ENCODE results near the gene RRP1. TPM values are rescaled to one million over a fixed set of nuclear protein-coding genes. Genes with fewer than 3 reads are reported as not detected.

RRP1 gene
- polyA plus RNA-seq, 3 donors: 2.7 to 5.7 (median 4.6) TPM

DNA sequence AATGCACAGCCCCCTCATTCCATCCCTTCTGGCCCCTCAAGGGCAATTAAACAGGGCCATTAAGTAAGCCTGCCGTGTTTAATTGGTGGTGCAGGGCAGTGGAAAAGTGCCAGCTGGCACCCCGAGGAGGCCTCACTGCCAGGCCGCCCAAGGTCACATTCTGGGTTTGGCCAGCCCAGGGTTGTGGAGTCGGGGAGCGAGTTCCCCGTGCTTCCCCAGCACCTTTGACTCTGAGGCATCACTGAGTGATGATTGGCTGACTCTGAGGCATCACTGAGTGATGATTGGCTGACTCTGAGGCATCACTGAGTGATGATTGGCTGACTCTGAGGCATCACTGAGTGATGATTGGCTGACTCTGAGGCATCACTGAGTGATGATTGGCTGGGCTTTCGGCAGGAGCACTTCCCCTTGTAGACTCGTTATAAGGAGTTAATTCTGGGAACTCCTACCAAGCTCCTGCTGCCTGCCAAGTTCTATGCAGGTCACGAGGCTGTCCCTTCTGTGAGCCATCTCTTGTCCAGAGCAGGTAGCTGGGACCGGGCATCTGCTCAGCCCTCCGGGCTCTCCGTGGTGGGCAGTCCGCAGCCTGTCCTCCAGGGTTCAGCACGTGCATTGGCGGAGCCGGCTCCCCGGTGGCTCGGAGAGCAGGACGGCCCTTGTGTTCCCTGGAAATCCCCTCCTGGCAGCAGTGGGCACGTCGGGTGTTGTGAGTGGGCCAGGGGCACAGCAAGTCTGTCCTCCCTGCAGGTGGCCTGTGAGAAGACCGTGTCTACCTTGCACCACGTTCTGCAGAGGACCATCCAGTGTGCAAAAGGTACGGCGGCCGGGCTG is 34.2 kb upstream of the RRP1 start:
- TF ChIP-seq, protein P1, sequence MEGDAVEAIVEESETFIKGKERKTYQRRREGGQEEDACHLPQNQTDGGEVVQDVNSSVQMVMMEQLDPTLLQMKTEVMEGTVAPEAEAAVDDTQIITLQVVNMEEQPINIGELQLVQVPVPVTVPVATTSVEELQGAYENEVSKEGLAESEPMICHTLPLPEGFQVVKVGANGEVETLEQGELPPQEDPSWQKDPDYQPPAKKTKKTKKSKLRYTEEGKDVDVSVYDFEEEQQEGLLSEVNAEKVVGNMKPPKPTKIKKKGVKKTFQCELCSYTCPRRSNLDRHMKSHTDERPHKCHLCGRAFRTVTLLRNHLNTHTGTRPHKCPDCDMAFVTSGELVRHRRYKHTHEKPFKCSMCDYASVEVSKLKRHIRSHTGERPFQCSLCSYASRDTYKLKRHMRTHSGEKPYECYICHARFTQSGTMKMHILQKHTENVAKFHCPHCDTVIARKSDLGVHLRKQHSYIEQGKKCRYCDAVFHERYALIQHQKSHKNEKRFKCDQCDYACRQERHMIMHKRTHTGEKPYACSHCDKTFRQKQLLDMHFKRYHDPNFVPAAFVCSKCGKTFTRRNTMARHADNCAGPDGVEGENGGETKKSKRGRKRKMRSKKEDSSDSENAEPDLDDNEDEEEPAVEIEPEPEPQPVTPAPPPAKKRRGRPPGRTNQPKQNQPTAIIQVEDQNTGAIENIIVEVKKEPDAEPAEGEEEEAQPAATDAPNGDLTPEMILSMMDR (IDR thresholded peaks at IDR 0.05): no peak
- peaks cover 84% of the 10 kb centered on the region for H4K20me1 ChIP-seq (ENCODE audit: insufficient read depth, low read length)
- Mint-ChIP-seq H3K4me1 (peaks cover 7% of the 10 kb centered on the region), H3K36me3 (peaks cover 69 to 97% of the 10 kb centered on the region in 2 donors), H3K27ac (peak overlapping the region in 1 of 7 donors; percentile 30), H3K4me3 (no peak overlapping the region), H3K27me3 (ENCODE audit: low read depth in 3 of 3) (no peaks in the 10 kb centered on the region), H3K9me3 (peaks cover 0 to 7% (median 0%) of the 10 kb centered on the region in 7 donors)
- no peak overlapping the region for H3K9ac ChIP-seq (ENCODE audit: insufficient read depth, low read length, poor library complexity, severe bottlenecking)
- peak in 1 of 3 donors; percentile 35 for DNase-seq
- 96% methylated on average over 25 of the region's 26 CpGs for WGBS (ENCODE audit: insufficient coverage)
- H3K79me2 ChIP-seq (ENCODE audit: insufficient read depth, low read length): peaks cover 6% of the 10 kb centered on the region
- H3K27ac ChIP-seq (ENCODE audit: low read depth in 1 of 2, low read length in 2 of 2): no peak overlapping the region
- H2AFZ ChIP-seq (ENCODE audit: insufficient read depth, low read depth, low read length, poor library complexity, severe bottlenecking): no peak overlapping the region
- no peak overlapping the region for H3K4me3 ChIP-seq (replicated peaks in 1 of 3; ENCODE audit: low read depth in 2 of 3, low read length in 3 of 3)
- H3K36me3 ChIP-seq (replicated peaks in 1 of 2; ENCODE audit: control insufficient read depth in 1 of 2, insufficient read depth in 2 of 2, low read length in 2 of 2): peaks cover 92 to 99% of the 10 kb centered on the region in 2 donors
- intact Hi-C loops (cut with micrococcal nuclease): no loop called here
- H3K27me3 ChIP-seq (ENCODE audit: control insufficient read depth in 2 of 2, insufficient read depth in 2 of 2, low read length in 2 of 2): no peaks in the 10 kb centered on the region
- H3K4me2 ChIP-seq (replicated peaks; ENCODE audit: extremely low read depth, low read length, poor library complexity, severe bottlenecking): no peak overlapping the region
- peaks cover 0 to 3% of the 10 kb centered on the region in 2 donors for H3K9me3 ChIP-seq (replicated peaks in 1 of 2; ENCODE audit: control insufficient read depth in 1 of 2, insufficient read depth in 1 of 2, low read length in 2 of 2)
- no peaks in the 10 kb centered on the region for H3K4me1 ChIP-seq (ENCODE audit: control insufficient read depth in 1 of 2, insufficient read depth in 2 of 2, low read length in 2 of 2)

DNA sequence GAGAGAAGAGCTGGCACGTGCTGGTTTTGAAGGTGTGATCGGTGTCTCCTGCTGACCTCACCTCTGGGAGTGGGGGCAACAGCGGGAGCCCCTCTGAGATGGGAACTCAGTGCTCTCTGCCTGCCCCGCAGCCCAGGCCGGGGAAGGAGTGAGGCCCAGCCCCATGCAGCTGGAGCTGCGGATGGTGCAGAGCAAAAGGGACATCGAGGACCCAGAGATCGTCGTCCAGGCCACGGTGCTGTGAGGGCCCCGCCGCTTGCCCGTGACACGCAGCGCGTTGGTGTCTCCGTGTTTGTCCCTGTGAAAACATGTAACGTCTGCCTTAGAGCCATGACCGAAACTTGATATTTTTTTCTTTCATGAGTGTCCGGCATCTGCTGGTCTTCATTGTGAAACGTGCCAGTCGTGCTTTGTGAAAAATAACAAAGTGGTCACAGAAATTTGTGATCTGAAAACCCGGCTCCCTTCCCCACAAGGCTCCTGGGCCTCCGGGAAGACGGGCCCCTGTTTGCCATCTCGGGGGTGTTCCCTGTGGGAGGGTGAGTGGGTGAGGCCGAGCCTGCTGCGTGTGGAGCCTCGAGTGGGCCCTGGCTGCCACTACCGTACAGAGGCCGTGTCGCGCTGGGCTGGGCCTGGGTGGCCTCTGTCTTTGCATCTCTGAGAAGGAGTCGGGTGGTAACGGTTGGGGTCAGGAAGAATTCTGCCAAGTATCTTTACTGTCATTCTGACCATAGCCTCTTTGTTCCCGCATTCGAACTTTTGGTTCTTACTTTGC is 33.4 kb upstream of the RRP1 start:
- Mint-ChIP-seq H3K27ac (peak overlapping the region in 1 of 7 donors; percentile 27), H3K4me1 (peaks cover 7% of the 10 kb centered on the region), H3K36me3 (peaks cover 66 to 97% of the 10 kb centered on the region in 2 donors), H3K27me3 (ENCODE audit: low read depth in 3 of 3) (no peaks in the 10 kb centered on the region), H3K4me3 (no peak overlapping the region), H3K9me3 (peaks cover 0 to 7% (median 0%) of the 10 kb centered on the region in 7 donors)
- peaks cover 82% of the 10 kb centered on the region for H4K20me1 ChIP-seq (ENCODE audit: insufficient read depth, low read length)
- peaks cover 6% of the 10 kb centered on the region for H3K79me2 ChIP-seq (ENCODE audit: insufficient read depth, low read length)
- no peaks in the 10 kb centered on the region for H3K27me3 ChIP-seq (ENCODE audit: control insufficient read depth in 2 of 2, insufficient read depth in 2 of 2, low read length in 2 of 2)
- no peak overlapping the region for H3K4me3 ChIP-seq (replicated peaks in 1 of 3; ENCODE audit: low read depth in 2 of 3, low read length in 3 of 3)
- H2AFZ ChIP-seq (ENCODE audit: insufficient read depth, low read depth, low read length, poor library complexity, severe bottlenecking): no peak overlapping the region
- no peak overlapping the region for H3K27ac ChIP-seq (ENCODE audit: low read depth in 1 of 2, low read length in 2 of 2)
- no peaks in the 10 kb centered on the region for H3K4me1 ChIP-seq (ENCODE audit: control insufficient read depth in 1 of 2, insufficient read depth in 2 of 2, low read length in 2 of 2)
- TF ChIP-seq, protein P1 (IDR thresholded peaks at IDR 0.05): no peak
- peaks cover 90 to 99% of the 10 kb centered on the region in 2 donors for H3K36me3 ChIP-seq (replicated peaks in 1 of 2; ENCODE audit: control insufficient read depth in 1 of 2, insufficient read depth in 2 of 2, low read length in 2 of 2)
- H3K4me2 ChIP-seq (replicated peaks; ENCODE audit: extremely low read depth, low read length, poor library complexity, severe bottlenecking): no peak overlapping the region
- 96% methylated on average over 28 of the region's 37 CpGs for WGBS (ENCODE audit: insufficient coverage)
- intact Hi-C loops (cut with micrococcal nuclease): no loop called here
- peaks cover 0 to 3% of the 10 kb centered on the region in 2 donors for H3K9me3 ChIP-seq (replicated peaks in 1 of 2; ENCODE audit: control insufficient read depth in 1 of 2, insufficient read depth in 1 of 2, low read length in 2 of 2)
- no peak overlapping the region for H3K9ac ChIP-seq (ENCODE audit: insufficient read depth, low read length, poor library complexity, severe bottlenecking)
- DNase-seq: no peak

Data from CD14-positive monocyte (primary cell).